GM23248 (cell line): Measurements from ENCODE around the gene SPAG7.

ENCODE experiments used
- EZH2 ChIP-seq: fragments of 200-600 bp; sonication (generic); IDR thresholded peaks from 2 replicates; pipeline ENCODE4 v1.6.1; 2018; ENCODE audit warnings: antibody characterized with exemption, mild to moderate bottlenecking; ENCODE audit not compliant: insufficient read depth, poor library complexity, severe bottlenecking
- EZH2phosphoT487 ChIP-seq: fragments of 200-600 bp; sonication (generic); IDR thresholded peaks from 2 replicates; pipeline ENCODE4 v1.6.1; 2018; ENCODE audit warnings: antibody characterized with exemption, moderate library complexity, mild to moderate bottlenecking, low read depth; ENCODE audit not compliant: insufficient read depth

DNA sequence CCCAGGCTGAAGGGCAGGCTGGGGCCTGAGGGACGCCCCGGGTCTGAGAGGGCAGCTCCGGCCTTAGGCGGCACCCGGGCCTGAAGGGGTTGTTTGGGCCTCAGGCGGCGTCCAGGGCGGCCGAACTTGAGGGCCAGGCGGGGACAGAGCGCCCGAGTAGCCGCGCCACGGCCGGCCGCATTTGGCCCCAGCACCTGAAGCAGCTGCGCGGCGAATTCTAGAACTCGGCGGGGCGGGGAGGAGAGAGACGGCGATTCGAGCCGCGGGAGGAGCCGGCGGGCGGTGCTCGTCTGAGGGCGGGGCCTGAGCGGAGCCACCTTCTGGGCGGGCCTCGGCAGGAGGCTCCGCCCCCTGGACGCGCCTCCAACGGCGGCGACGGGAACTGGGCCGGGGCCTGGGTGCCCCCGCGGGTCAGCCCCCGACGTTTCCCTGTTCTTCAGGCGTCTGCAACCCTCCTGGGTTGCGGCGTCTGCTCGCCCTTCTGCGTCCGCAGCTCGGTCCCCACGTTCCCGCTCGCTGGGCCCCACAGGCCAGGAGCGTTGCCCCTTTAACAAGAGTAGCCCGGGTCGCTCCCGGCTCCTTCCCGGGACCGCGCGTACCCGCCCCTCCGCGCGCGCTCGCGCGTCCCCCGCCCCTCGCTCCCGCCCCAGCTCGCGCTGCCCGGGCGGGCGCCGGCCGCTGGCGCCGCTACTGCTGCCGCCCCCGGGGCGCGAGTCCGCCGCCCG lies 29.8 kb upstream of the SPAG7 start, which contains the start of the genes INCA1 and KIF1C:
- TF ChIP-seq EZH2phosphoT487 (no peak), EZH2 (no peak)
